ENCODE measurements around the gene DLG2. TPM values are rescaled to one million over a fixed set of nuclear protein-coding genes. Genes with fewer than 3 reads are reported as not detected.

The DLG2 gene
- total RNA-seq, 2 experiments from 2014 or later: 0.85 to 1.1 TPM

DNA sequence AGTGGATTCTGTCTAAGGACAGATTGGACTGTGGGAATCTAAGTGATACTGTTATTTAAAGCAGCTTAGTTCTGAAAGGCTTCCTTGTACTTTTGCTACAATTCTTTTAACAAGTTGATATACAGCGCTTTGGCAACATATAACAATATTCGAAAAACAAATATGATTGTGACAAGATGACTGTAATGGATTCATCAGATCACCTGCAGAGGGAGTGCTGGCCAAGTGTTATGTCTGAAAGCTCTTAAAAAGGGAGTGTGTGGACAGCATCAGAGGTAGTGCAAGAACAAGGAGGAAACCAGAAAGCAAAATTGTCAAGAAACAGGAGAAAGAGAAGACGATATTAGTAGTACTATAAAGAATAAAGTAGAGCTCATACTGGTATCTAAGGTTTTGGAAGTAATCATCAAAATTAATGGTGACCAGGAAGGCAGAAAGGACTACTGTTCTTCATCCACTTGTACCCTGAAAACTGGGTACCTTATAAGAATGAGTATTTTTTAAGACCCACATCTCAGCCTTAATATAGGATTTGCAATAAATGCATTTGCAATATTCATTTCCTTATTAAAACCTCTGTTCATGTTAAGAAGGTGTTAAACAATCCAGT is 1229.0 kb downstream of the DLG2 start:
- no peak overlapping the region for H3K4me3 Mint-ChIP-seq
- H3K36me3 Mint-ChIP-seq (ENCODE audit: low read depth): no peaks in the 10 kb centered on the region
- no peak overlapping the region for H3K27ac Mint-ChIP-seq
- no peaks in the 10 kb centered on the region for H3K4me1 Mint-ChIP-seq
- ChIA-PET CTCF (no interaction called here), POLR2A (no interaction called here)
- no peak for DNase-seq
- H3K9me3 Mint-ChIP-seq: no peaks in the 10 kb centered on the region
- H3K27me3 Mint-ChIP-seq: no peaks in the 10 kb centered on the region

DNA sequence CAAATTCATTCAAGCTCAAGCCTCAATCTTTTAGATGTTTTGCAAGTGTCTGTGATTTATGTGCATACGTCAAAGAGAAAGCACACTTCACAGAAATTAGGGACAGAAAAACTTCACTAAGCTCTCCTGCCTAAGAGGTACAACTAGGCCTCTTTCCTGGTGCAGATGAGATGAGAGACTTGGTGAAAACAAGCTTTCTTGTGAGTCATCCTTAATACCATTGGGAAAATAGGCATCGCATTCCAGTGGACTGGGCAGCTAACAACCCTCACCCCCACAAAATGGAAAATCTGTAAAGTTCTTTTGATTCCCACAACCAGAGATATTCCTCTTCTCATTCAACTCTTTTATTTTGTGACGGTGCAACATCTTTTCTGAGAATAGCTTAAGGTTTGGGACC is 1230.6 kb downstream of the DLG2 start:
- Mint-ChIP-seq H3K4me3 (no peak overlapping the region), H3K4me1 (no peaks in the 10 kb centered on the region), H3K27ac (no peak overlapping the region), H3K27me3 (no peaks in the 10 kb centered on the region), H3K36me3 (ENCODE audit: low read depth) (no peaks in the 10 kb centered on the region), H3K9me3 (no peaks in the 10 kb centered on the region)
- DNase-seq: no peak
- POLR2A ChIA-PET: no interaction called here
- CTCF ChIA-PET: no interaction called here

DNA sequence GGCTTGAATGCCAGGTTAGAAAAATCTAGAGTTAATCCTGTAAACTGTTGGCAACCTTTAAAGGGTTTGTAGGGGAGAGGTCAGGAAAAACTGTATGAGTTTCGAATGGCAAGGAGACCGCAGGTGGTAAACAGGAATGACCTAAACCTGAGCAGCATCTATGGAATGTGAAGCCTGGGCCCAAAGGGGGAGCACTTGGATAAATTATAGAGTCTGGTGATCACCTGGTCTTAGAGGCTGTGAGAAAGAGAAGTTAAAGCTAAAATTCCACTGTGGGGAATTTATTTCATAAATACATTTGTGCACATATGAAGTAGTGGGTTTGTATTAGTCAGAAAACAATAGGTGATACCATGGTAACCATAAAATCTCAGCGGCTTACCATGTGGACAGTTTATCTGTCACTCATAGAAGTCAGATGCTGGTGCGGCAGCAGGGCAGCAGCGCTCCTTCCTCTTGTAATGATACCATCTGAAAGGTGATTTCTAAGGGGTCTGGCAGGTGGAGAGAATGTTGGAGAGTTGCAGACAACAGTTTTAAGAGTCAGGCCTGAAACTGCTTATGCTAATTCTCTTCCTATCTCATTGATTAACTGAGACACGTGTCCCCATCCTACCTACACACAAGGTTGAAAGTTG is 1236.6 kb downstream of the DLG2 start:
- no peaks in the 10 kb centered on the region for H3K36me3 Mint-ChIP-seq (ENCODE audit: low read depth)
- no peak overlapping the region for H3K4me3 Mint-ChIP-seq
- H3K9me3 Mint-ChIP-seq: no peaks in the 10 kb centered on the region
- H3K27ac Mint-ChIP-seq: no peak overlapping the region
- no peaks in the 10 kb centered on the region for H3K27me3 Mint-ChIP-seq
- CTCF ChIA-PET: no interaction called here
- no peaks in the 10 kb centered on the region for H3K4me1 Mint-ChIP-seq
- no peak for DNase-seq
- POLR2A ChIA-PET: no interaction called here

DNA sequence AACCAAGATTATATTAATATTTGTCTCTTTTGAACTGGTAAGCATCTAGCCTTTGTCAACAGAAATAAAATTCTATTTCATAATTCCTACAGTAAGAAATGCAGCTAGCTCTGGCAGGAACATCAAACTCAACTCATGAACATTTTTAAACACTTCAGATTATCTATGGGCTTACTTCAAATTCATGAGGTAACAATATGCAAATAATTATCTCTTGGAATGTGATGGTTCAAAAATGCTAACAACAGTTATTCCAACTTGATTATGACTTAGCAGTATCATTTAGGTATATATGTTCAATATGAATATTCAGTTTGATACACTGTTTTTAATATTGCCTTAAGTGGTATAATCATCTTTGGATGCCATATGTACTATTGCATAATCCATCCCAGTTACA is 1237.4 kb downstream of the DLG2 start:
- Mint-ChIP-seq H3K4me3 (no peak overlapping the region), H3K4me1 (no peaks in the 10 kb centered on the region), H3K36me3 (ENCODE audit: low read depth) (no peaks in the 10 kb centered on the region), H3K9me3 (no peaks in the 10 kb centered on the region), H3K27ac (no peak overlapping the region), H3K27me3 (no peaks in the 10 kb centered on the region)
- ChIA-PET POLR2A (no interaction called here), CTCF (no interaction called here)
- no peak for DNase-seq

DNA sequence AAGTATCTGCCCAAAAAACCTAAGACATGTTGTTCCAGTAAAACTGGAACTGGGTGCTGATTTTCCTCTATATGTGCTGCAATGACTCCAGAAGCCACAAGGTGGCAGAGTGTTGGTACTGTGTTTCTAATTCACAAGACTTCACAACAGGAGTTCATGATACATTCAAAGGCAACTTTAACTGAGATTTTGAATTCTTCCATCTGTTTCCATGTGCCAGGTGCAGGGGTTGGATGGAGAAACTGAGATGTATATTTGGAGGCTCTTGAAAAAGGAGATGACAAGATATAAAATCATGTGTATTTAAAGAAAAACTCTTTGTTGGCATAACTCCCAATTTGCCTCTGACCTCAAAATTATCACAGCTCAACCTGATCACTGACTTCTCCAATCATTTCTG is 1242.4 kb downstream of the DLG2 start:
- no peaks in the 10 kb centered on the region for H3K36me3 Mint-ChIP-seq (ENCODE audit: low read depth)
- ChIA-PET POLR2A (no interaction called here), CTCF (no interaction called here)
- DNase-seq: peak; percentile 17
- H3K27me3 Mint-ChIP-seq: no peaks in the 10 kb centered on the region
- H3K9me3 Mint-ChIP-seq: no peaks in the 10 kb centered on the region
- H3K27ac Mint-ChIP-seq: no peak overlapping the region
- no peak overlapping the region for H3K4me3 Mint-ChIP-seq
- H3K4me1 Mint-ChIP-seq: no peaks in the 10 kb centered on the region

DNA sequence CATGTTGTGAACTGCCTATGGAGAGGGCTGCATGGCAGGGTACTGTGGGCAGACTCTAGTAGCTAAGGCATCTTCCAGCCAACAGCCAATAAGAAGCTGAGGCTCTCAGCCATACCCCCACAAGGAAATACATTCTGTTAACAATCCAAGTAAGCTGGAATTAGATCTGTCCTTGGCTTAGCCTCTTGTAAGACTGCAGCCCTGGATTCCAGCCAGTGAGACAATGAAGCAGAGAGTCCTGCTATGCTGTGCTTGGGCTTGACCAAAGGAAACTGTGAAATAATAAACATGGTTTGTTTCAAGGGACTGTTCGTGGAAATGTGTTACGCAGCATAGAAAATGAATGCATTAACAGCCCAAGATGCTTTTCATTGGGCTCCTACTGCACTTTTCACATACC is 1243.6 kb downstream of the DLG2 start:
- no peaks in the 10 kb centered on the region for H3K9me3 Mint-ChIP-seq
- H3K27ac Mint-ChIP-seq: no peak overlapping the region
- ChIA-PET CTCF (no interaction called here), POLR2A (no interaction called here)
- no peaks in the 10 kb centered on the region for H3K36me3 Mint-ChIP-seq (ENCODE audit: low read depth)
- no peaks in the 10 kb centered on the region for H3K4me1 Mint-ChIP-seq
- no peaks in the 10 kb centered on the region for H3K27me3 Mint-ChIP-seq
- no peak overlapping the region for H3K4me3 Mint-ChIP-seq
- DNase-seq: no peak

DNA sequence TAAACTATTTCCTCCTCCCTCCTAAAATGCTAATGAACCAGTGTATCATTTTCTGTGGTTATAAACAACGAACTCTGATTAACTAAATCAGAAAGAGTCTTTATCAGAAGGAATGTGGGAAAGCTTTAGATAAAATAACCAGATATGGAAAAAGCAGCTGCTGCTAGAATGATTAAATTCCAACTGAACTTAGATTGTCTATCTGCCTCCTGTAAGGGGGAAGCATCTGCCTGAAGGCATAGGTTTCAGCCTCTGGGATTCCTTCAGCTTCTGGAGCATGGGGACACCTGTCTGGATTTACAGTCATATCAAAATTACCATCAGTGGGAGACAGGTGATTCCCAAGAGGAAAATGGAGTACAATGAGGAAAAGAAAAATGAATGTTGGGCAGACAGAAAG is 1245.5 kb downstream of the DLG2 start:
- Mint-ChIP-seq H3K9me3 (no peaks in the 10 kb centered on the region), H3K4me3 (no peak overlapping the region), H3K4me1 (no peaks in the 10 kb centered on the region), H3K27ac (no peak overlapping the region), H3K27me3 (no peaks in the 10 kb centered on the region), H3K36me3 (ENCODE audit: low read depth) (no peaks in the 10 kb centered on the region)
- ChIA-PET CTCF (no interaction called here), POLR2A (no interaction called here)
- no peak for DNase-seq

DNA sequence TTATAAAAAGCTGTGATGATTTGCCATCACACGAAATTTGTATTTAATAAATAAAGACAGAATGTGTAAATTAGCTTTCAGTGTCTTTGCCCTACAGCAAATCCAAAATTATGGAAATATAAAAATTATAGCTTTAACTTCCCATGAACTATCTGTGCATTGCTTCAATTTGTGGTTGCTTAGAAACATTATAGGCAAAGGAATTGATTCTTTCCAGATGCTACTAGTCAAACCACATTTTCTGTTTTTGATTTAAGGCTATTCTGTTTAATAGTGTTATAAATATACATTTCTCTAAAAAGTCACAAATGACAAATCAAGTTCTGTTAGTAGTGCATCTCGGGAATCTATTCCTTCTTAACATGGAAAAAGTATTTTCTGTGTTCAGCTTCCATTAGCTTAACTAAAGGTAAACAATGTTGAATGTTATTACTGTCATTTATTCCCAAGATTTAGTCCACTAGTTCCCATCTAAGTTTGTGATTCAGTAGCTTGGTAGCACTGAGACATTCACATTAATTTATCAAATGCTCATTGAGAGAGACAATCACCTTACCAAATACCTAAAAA is 1254.7 kb downstream of the DLG2 start:
- CTCF ChIA-PET: no interaction called here
- no peak for DNase-seq
- H3K36me3 Mint-ChIP-seq (ENCODE audit: low read depth): no peaks in the 10 kb centered on the region
- no peaks in the 10 kb centered on the region for H3K9me3 Mint-ChIP-seq
- no peak overlapping the region for H3K4me3 Mint-ChIP-seq
- POLR2A ChIA-PET: no interaction called here
- H3K27ac Mint-ChIP-seq: no peak overlapping the region
- no peaks in the 10 kb centered on the region for H3K27me3 Mint-ChIP-seq
- H3K4me1 Mint-ChIP-seq: no peaks in the 10 kb centered on the region

DNA sequence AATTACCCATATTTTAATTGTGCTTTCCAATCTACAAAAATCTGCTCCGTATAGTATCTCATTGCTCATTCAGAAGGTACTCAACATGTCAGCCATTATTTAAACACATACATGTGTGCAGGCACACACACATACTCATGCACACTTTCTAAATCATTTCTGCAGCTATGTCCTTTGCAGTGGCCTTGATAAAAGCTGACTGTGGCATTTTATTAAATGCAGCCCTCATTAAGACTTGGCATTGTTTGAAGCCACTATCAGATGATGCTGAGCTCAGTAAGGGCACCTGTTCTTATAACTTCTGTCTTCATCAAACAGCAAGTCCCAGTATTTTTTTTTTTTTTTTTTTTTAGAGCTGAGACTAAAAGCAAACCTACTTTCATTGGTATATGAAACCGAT is 1269.1 kb downstream of the DLG2 start:
- H3K4me1 Mint-ChIP-seq: no peaks in the 10 kb centered on the region
- DNase-seq: no peak
- H3K4me3 Mint-ChIP-seq: no peak overlapping the region
- H3K9me3 Mint-ChIP-seq: peaks cover 6% of the 10 kb centered on the region
- no peaks in the 10 kb centered on the region for H3K36me3 Mint-ChIP-seq (ENCODE audit: low read depth)
- H3K27me3 Mint-ChIP-seq: no peaks in the 10 kb centered on the region
- POLR2A ChIA-PET: no interaction called here
- no peak overlapping the region for H3K27ac Mint-ChIP-seq
- CTCF ChIA-PET: no interaction called here

DNA sequence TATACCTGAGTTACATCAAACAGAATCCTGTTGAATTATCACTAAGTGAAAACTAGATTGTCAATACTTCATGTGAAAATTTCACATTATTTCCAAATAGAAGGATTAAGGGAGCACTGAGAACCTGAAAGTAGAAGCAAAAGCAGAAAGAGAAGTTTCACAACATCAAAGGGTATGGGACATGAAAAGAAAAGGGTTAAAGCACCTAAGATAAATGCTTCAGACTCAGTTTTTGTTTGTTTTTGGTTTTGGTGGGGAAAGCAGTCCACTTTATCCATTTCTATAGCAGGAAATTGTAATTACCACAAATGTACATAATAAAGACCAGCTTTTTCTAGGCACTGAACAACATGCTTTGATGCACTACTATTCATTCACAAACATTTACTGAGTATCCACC is 1271.2 kb downstream of the DLG2 start:
- Mint-ChIP-seq H3K36me3 (ENCODE audit: low read depth) (no peaks in the 10 kb centered on the region), H3K9me3 (peaks cover 10% of the 10 kb centered on the region), H3K27me3 (no peaks in the 10 kb centered on the region), H3K4me3 (no peak overlapping the region), H3K4me1 (no peaks in the 10 kb centered on the region), H3K27ac (no peak overlapping the region)
- ChIA-PET CTCF (interaction anchor here (1.1 kb wide), 1 partner anchor 12 kb away, joined by 3 read pairs; no protein-coding TSS in a partner anchor), POLR2A (no interaction called here)
- DNase-seq: no peak

DNA sequence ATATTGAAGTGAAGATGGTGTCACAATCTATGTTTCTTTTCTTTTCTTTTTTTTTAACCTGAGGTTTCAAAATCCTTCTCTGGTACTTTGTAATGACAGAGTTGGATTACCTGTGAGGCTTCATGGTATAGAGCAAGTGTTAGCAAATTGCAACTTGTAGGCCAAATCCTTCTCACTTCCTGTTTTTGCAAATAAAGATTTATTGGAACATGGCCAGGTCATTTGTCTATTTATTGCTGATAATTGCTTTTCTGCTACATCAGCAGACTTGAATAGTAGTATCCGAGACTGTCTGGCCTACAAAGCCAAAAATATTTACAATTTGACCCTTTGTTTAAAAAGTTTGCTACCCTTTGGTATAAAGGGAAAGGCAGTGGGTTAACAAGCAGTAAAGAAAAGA is 1281.5 kb downstream of the DLG2 start:
- Mint-ChIP-seq H3K9me3 (peaks cover 3% of the 10 kb centered on the region), H3K27me3 (no peaks in the 10 kb centered on the region), H3K27ac (no peak overlapping the region), H3K4me1 (no peaks in the 10 kb centered on the region), H3K4me3 (no peak overlapping the region), H3K36me3 (ENCODE audit: low read depth) (no peaks in the 10 kb centered on the region)
- no peak for DNase-seq
- POLR2A ChIA-PET: no interaction called here
- CTCF ChIA-PET: no interaction called here

DNA sequence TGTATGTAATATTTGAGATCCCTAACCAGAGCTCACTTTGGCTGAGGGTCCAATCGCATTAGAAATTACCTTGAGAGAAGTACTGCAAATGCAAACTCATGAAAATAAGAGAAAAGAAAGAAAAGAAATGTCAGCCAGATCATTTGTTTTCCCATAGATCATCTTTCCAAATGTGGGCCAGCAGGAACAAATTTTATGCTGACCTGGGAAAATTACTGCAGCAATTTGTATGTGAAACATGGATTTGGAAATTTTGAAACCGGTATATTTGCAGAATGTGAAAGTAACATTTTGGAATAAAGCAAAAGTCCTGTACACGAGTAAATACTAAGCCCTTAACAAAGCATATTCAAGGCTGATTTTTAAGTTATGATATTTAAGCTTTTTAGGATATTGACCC is 1282.1 kb downstream of the DLG2 start:
- DNase-seq: no peak
- H3K4me3 Mint-ChIP-seq: no peak overlapping the region
- CTCF ChIA-PET: no interaction called here
- H3K27ac Mint-ChIP-seq: no peak overlapping the region
- no peaks in the 10 kb centered on the region for H3K4me1 Mint-ChIP-seq
- H3K36me3 Mint-ChIP-seq (ENCODE audit: low read depth): no peaks in the 10 kb centered on the region
- peaks cover 5% of the 10 kb centered on the region for H3K9me3 Mint-ChIP-seq
- POLR2A ChIA-PET: no interaction called here
- no peaks in the 10 kb centered on the region for H3K27me3 Mint-ChIP-seq

DNA sequence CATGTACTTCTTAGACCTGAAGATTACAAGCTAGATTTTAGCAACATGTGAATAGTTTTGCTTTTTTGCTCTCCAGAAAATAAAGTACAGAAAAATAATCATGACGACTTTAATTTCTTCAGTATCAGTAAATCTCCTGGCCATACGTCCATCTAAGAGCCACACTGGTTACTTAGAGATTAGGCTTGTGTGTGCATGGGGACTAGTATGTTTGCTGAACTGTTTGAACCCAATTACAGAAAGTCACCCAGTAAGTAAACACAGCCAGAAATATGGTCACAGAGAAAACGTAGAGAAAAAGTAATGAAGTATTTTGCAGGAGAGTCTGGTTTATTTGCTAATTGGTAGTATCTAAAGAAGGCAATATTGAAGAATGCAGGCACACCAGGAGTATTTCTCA is 1287.3 kb downstream of the DLG2 start:
- DNase-seq: no peak
- Mint-ChIP-seq H3K4me3 (no peak overlapping the region), H3K9me3 (peaks cover 7% of the 10 kb centered on the region), H3K4me1 (no peaks in the 10 kb centered on the region), H3K36me3 (ENCODE audit: low read depth) (no peaks in the 10 kb centered on the region), H3K27me3 (no peaks in the 10 kb centered on the region), H3K27ac (no peak overlapping the region)
- POLR2A ChIA-PET: no interaction called here
- CTCF ChIA-PET: no interaction called here

DNA sequence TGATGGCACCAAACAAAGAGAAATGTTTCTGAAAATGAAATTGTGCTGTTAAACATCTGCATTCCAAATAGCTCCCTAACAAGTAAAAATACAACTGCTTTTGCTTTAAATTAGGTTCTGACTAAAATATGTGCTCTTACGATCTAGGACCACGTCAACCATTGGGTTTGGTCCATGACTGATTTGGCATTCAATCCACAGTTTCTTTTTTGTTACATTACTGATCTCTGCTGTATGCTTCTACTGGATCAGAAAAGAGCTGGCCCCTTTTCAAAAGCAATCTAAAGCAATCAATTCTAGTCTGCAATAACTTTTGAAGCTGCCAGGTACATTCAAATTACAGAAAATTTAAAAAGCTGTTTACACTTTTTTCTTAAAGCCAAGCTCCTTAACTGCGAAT is 1293.9 kb downstream of the DLG2 start:
- no peaks in the 10 kb centered on the region for H3K36me3 Mint-ChIP-seq (ENCODE audit: low read depth)
- H3K27me3 Mint-ChIP-seq: no peaks in the 10 kb centered on the region
- no peak overlapping the region for H3K27ac Mint-ChIP-seq
- ChIA-PET POLR2A (no interaction called here), CTCF (no interaction called here)
- H3K9me3 Mint-ChIP-seq: peaks cover 6% of the 10 kb centered on the region
- H3K4me1 Mint-ChIP-seq: no peaks in the 10 kb centered on the region
- no peak for DNase-seq
- no peak overlapping the region for H3K4me3 Mint-ChIP-seq
